RWPE2 (cell line): ENCODE results near the gene LIMS2.

Experiments
- ATAC-seq: fragments of 200-7000 bp; cut with Tn5 transposase; 3 replicates; pipeline ENCODE4 v1.9.1; 2021; ENCODE audit warnings: low read depth
- DNase-seq: peaks from one replicate; pipeline ENCODE4 v3.0.0-alpha.2; 2020; ENCODE audit warnings: low spot score
- H3K27ac ChIP-seq: fragments of 450-650 bp; 2 replicates; pipeline ENCODE4 v1.5.1; 2017; ENCODE audit warnings: mild to moderate bottlenecking; ENCODE audit not compliant: poor library complexity, severe bottlenecking
- H3K27me3 ChIP-seq: fragments of 250-450 bp; sonication (Bioruptor Pico); 2 replicates; pipeline ENCODE4 v1.5.1; 2021; ENCODE audit warnings: mild to moderate bottlenecking, moderate library complexity; ENCODE audit not compliant: insufficient read depth, poor library complexity, severe bottlenecking
- H3K36me3 ChIP-seq: fragments of 250-450 bp; sonication (Bioruptor Pico); 2 replicates; pipeline ENCODE4 v1.5.1; 2020; ENCODE audit warnings: low read depth, mild to moderate bottlenecking, moderate library complexity
- H3K4me1 ChIP-seq: fragments of 250-450 bp; sonication (Bioruptor Pico); 2 replicates; pipeline ENCODE4 v1.5.1; 2021; ENCODE audit warnings: mild to moderate bottlenecking, moderate library complexity; ENCODE audit not compliant: insufficient read depth, poor library complexity, severe bottlenecking
- H3K4me3 ChIP-seq: fragments of 250-450 bp; sonication (Bioruptor Pico); 2 replicates; pipeline ENCODE4 v1.5.1; 2021; ENCODE audit warnings: mild to moderate bottlenecking, moderate library complexity; ENCODE audit not compliant: severe bottlenecking
- H3K9me3 ChIP-seq: fragments of 250-450 bp; sonication (Bioruptor Pico); 2 replicates; pipeline ENCODE4 v1.5.1; 2021; ENCODE audit warnings: mild to moderate bottlenecking, moderate library complexity; ENCODE audit not compliant: severe bottlenecking
- CTCF ChIP-seq: fragments of 450-650 bp; IDR thresholded peaks from one replicate; pipeline ENCODE4 v1.5.1; 2017; ENCODE audit warnings: mild to moderate bottlenecking, moderate library complexity; ENCODE audit not compliant: poor library complexity, severe bottlenecking

Gene LIMS2

GRCh38 chr2:127645026-127645394, 30.3 kb downstream of the LIMS2 start:
- Histone ChIP-seq H3K36me3 (no peaks in the 10 kb centered on the region), H3K9me3 (no peaks in the 10 kb centered on the region), H3K4me1 (peaks cover 11% of the 10 kb centered on the region), H3K27me3 (no peaks in the 10 kb centered on the region), H3K4me3 (no peak overlapping the region), H3K27ac (no peak overlapping the region)
- no peak for ATAC-seq
- no peak for TF ChIP-seq CTCF
- no peak for DNase-seq

DNA sequence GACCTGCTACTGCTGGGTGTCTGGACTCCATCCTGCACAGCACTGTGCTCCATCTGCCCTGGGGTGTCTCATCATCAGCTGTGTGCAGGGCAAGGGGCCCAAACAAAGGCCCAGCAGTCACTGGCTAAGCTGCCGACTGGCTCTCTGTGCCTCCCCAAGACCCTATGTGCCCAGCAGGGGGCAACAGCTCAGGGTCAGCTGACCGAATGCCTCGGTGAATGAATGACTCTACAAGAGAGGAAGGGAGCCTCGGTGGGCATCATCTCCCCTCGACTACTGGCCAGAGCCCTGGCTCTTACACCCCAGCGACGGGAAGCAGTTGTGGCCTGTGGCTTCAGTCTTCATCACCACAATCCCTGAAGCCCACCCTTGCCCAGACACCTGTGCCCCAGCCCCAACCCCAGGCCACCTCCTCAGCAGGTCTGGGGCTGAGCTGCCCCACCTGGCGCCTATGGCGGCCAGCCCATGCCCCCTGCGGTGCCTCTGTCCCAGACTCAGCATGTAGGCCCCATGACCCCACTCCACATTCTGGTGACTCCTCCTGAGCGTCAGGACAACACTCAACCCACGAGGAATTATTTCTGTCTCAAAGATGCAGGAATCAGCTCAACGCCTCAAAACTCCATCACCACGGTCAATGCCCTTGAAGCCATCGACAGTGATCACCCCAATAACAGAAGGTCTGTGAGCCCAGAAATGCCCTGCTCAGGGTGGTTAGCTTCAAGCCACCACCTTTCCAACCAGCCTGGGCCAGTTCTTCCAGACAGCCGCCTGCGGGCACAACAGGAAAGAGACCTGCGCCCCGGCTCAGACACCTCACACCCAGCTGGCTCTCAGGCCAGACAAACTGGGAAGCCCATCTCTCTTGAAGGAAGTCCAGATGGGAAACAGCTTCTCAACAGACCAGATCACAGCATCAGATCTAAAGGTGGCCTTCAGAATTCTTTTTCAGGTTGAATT, 31.0 kb downstream of the LIMS2 start:
- TF ChIP-seq CTCF, result no peak
- Histone ChIP-seq H3K27me3 (no peaks in the 10 kb centered on the region), H3K4me1 (peaks cover 11% of the 10 kb centered on the region)

GRCh38 chr2:127643439-127644065, 31.8 kb downstream of the LIMS2 start:
- Histone ChIP-seq H3K36me3 (no peaks in the 10 kb centered on the region), H3K4me3 (no peak overlapping the region), H3K27ac (no peak overlapping the region), H3K4me1 (peaks cover 11% of the 10 kb centered on the region), H3K9me3 (no peaks in the 10 kb centered on the region), H3K27me3 (no peaks in the 10 kb centered on the region)
- DNase-seq, result no peak
- no peak for TF ChIP-seq CTCF
- ATAC-seq, result no peak

More for the DNA sequence above, 31.0 kb downstream of the LIMS2 start:
- Histone ChIP-seq H3K36me3 (no peaks in the 10 kb centered on the region), H3K4me3 (no peak overlapping the region), H3K9me3 (no peaks in the 10 kb centered on the region), H3K27ac (no peak overlapping the region)
- ATAC-seq, result no peak
- DNase-seq, result no peak

DNA sequence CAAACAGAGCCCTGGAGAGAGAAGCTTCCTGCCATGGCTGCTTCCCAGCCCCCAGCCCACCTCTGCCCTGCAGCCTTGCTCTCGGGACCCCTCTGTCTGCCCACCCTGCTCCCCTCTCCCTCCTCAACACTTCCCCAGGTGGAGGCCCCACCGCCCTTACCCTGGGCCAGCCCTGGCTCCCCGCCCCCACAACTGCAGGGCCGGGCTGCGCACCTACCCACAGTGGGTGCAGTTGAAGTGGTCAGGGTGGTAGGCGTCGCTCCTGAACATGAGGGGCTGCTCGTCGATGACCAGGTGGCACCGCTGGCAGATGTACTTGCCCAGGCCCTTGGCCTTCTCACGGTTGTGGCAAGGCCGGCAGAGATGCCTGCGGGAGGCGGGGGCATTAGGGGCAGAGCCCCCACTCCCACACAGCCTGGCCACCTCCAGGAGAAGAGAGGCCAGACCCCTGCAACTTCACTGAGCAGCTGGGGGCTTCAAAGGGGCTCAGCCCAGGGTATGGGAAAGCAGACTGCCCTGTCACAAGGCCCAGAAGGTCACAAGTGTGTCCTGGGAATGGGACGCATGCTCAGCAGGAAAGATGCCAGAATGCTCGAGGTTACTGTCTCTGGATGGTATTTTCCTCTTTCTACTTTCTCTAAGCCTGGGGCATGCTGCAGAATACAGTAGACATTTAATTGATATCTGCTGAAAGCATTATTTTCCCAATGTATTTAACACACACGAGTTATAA, 32.5 kb downstream of the LIMS2 start:
- H3K27me3 ChIP-seq, result no peaks in the 10 kb centered on the region
- DNase-seq (no peak), ATAC-seq (no peak)
- H3K27ac ChIP-seq, result no peak overlapping the region
- no peaks in the 10 kb centered on the region for H3K9me3 ChIP-seq
- H3K4me3 ChIP-seq, result no peak overlapping the region
- no peak for TF ChIP-seq CTCF
- H3K36me3 ChIP-seq, result no peaks in the 10 kb centered on the region
- peaks cover 14% of the 10 kb centered on the region for H3K4me1 ChIP-seq
